Measurements from ENCODE around the gene TRPM3.
"Not testable (repeated sequence)": the region's sequence is repeated elsewhere in the genome, so short reads cannot be mapped to it uniquely, and the experiment has no call there.

TRPM3 gene

GRCh38 chr9:70995511-70995910, 125.9 kb downstream of the TRPM3 start:
- no peak for DNase-seq (ENCODE audit: low spot score)

- DNase-seq (ENCODE audit: low spot score), result no peak
Measured at GRCh38 chr9:70994582-70994981, 126.8 kb downstream of the TRPM3 start.

- DNase-seq (ENCODE audit: low spot score), result no peak
Measured at GRCh38 chr9:70988551-70988950, 132.9 kb downstream of the TRPM3 start.

- no peak for DNase-seq (ENCODE audit: low spot score)
Measured at GRCh38 chr9:70987986-70988385, 133.4 kb downstream of the TRPM3 start.

GRCh38 chr9:70986984-70987383, 134.4 kb downstream of the TRPM3 start:
- no peak for DNase-seq (ENCODE audit: low spot score)

- DNase-seq (ENCODE audit: low spot score), result no peak
Measured at GRCh38 chr9:70983723-70984295, 137.6 kb downstream of the TRPM3 start.

- DNase-seq (ENCODE audit: low spot score), result no peak
Measured at GRCh38 chr9:70981312-70981711, 140.1 kb downstream of the TRPM3 start.

- no peak for DNase-seq (ENCODE audit: low spot score)
Measured at GRCh38 chr9:70979966-70980365, 141.5 kb downstream of the TRPM3 start.

- no peak for DNase-seq (ENCODE audit: low spot score)
Measured at GRCh38 chr9:70978085-70978484, 143.3 kb downstream of the TRPM3 start.

GRCh38 chr9:70975821-70976220, 145.6 kb downstream of the TRPM3 start:
- DNase-seq (ENCODE audit: low spot score), result no peak

GRCh38 chr9:70971723-70972122, 149.7 kb downstream of the TRPM3 start:
- DNase-seq (ENCODE audit: low spot score), result no peak

GRCh38 chr9:70966380-70966779, 155.0 kb downstream of the TRPM3 start:
- not testable (repeated sequence) for DNase-seq (ENCODE audit: low spot score)

GRCh38 chr9:70964861-70965260, 156.6 kb downstream of the TRPM3 start:
- no peak for DNase-seq (ENCODE audit: low spot score)

- no peak for DNase-seq (ENCODE audit: low spot score)
Measured at GRCh38 chr9:70963554-70963953, 157.9 kb downstream of the TRPM3 start.

GRCh38 chr9:70962761-70963440, 158.5 kb downstream of the TRPM3 start:
- DNase-seq (ENCODE audit: low spot score), result no peak

GRCh38 chr9:70959366-70959765, 162.1 kb downstream of the TRPM3 start:
- DNase-seq (ENCODE audit: low spot score), result no peak

- DNase-seq (ENCODE audit: low spot score), result no peak
Measured at GRCh38 chr9:70954596-70955143, 166.8 kb downstream of the TRPM3 start.

GRCh38 chr9:70954126-70954525, 167.3 kb downstream of the TRPM3 start:
- DNase-seq (ENCODE audit: low spot score), result no peak

- DNase-seq (ENCODE audit: low spot score), result no peak
Measured at GRCh38 chr9:70951749-70952727, 169.4 kb downstream of the TRPM3 start.

GRCh38 chr9:70950270-70950669, 171.2 kb downstream of the TRPM3 start:
- no peak for DNase-seq (ENCODE audit: low spot score)

GRCh38 chr9:70949239-70949638, 172.2 kb downstream of the TRPM3 start:
- DNase-seq (ENCODE audit: low spot score), result no peak

- DNase-seq (ENCODE audit: low spot score), result no peak
Measured at GRCh38 chr9:70948744-70949143, 172.7 kb downstream of the TRPM3 start.

- no peak for DNase-seq (ENCODE audit: low spot score)
Measured at GRCh38 chr9:70947511-70947910, 173.9 kb downstream of the TRPM3 start.
